ENCODE measurements around the gene PFKFB1.

Gene PFKFB1

GRCh38 chrX:55011294-55011693 is 17.3 kb upstream of the PFKFB1 start:
- Histone ChIP-seq H3K4me3 (ENCODE audit: low read depth, low read length) (no peak overlapping the region), H3K36me3 (replicated peaks) (no peaks in the 10 kb centered on the region), H3K27ac (no peak overlapping the region), H3K27me3 (replicated peaks) (no peaks in the 10 kb centered on the region)
- peak; percentile 30 for TF ChIP-seq CTCF (IDR thresholded peaks at IDR 0.05; ENCODE audit: low read depth, low read length, missing control alignments)
- DNase-seq, result no peak
- in situ Hi-C loops (cut with HindIII; ENCODE audit: low pct_ligation_motif_present, low sequenced_read_pairs), result no loop called here

- Histone ChIP-seq H3K27ac (no peak overlapping the region), H3K27me3 (replicated peaks) (no peaks in the 10 kb centered on the region), H3K36me3 (replicated peaks) (peaks cover 4% of the 10 kb centered on the region), H3K4me3 (ENCODE audit: low read depth, low read length) (no peak overlapping the region)
- no peak for TF ChIP-seq CTCF (IDR thresholded peaks at IDR 0.05; ENCODE audit: low read depth, low read length, missing control alignments)
- DNase-seq, result no peak
- in situ Hi-C loops (cut with HindIII; ENCODE audit: low pct_ligation_motif_present, low sequenced_read_pairs), result no loop called here
Measured at GRCh38 chrX:55008571-55009358, 14.8 kb upstream of the PFKFB1 start.

GRCh38 chrX:55007656-55008055 is 13.7 kb upstream of the PFKFB1 start:
- DNase-seq, result peak; percentile 59
- Histone ChIP-seq H3K27ac (no peak overlapping the region), H3K27me3 (replicated peaks) (no peaks in the 10 kb centered on the region), H3K4me3 (ENCODE audit: low read depth, low read length) (no peak overlapping the region), H3K36me3 (replicated peaks) (peaks cover 4% of the 10 kb centered on the region)
- no peak for TF ChIP-seq CTCF (IDR thresholded peaks at IDR 0.05; ENCODE audit: low read depth, low read length, missing control alignments)
- in situ Hi-C loops (cut with HindIII; ENCODE audit: low pct_ligation_motif_present, low sequenced_read_pairs), result no loop called here

- peaks cover 4% of the 10 kb centered on the region for H3K36me3 ChIP-seq (replicated peaks)
- no peak overlapping the region for H3K4me3 ChIP-seq (ENCODE audit: low read depth, low read length)
- no peak overlapping the region for H3K27ac ChIP-seq
- no peaks in the 10 kb centered on the region for H3K27me3 ChIP-seq (replicated peaks)
- DNase-seq, result no peak
- TF ChIP-seq CTCF (IDR thresholded peaks at IDR 0.05; ENCODE audit: low read depth, low read length, missing control alignments), result no peak
- in situ Hi-C loops (cut with HindIII; ENCODE audit: low pct_ligation_motif_present, low sequenced_read_pairs), result no loop called here
Measured at GRCh38 chrX:55006827-55007621, 13.0 kb upstream of the PFKFB1 start.

- Histone ChIP-seq H3K27me3 (replicated peaks) (no peaks in the 10 kb centered on the region), H3K27ac (no peak overlapping the region), H3K36me3 (replicated peaks) (peaks cover 4% of the 10 kb centered on the region), H3K4me3 (ENCODE audit: low read depth, low read length) (no peak overlapping the region)
- in situ Hi-C loops (cut with HindIII; ENCODE audit: low pct_ligation_motif_present, low sequenced_read_pairs), result no loop called here
- DNase-seq, result no peak
- TF ChIP-seq CTCF (IDR thresholded peaks at IDR 0.05; ENCODE audit: low read depth, low read length, missing control alignments), result no peak
Measured at GRCh38 chrX:55005256-55005655, 11.3 kb upstream of the PFKFB1 start.

Measured in brain microvascular endothelial cell (primary cell).